NCI-H748 (cell line): ENCODE measurements around the gene SSR3.

Source experiments
- DNase-seq: peaks from one replicate; lab custom pipeline; 2025; ENCODE audit not compliant: unreplicated experiment; lab: John Stamatoyannopoulos, UW

The SSR3 gene

DNA sequence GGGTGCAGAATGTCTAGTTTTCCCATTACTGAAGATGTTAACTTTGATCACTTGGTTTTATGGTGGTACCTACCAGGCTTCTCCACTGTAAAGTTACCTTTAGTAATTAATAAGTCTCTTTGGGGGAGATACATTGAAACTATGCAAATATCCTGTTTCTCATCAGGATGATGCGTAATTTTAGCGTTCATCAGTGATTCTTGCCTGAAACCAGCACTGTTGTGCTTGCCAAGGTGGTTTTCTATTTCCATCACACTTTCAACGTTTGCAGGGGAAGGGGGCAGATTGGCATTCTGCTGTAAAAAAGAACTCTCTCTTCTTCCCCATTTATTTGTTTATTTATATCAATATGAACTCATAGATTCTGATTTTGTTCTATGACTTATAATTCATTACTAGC lies 61.0 kb downstream of the SSR3 start:
- no peak for DNase-seq

DNA sequence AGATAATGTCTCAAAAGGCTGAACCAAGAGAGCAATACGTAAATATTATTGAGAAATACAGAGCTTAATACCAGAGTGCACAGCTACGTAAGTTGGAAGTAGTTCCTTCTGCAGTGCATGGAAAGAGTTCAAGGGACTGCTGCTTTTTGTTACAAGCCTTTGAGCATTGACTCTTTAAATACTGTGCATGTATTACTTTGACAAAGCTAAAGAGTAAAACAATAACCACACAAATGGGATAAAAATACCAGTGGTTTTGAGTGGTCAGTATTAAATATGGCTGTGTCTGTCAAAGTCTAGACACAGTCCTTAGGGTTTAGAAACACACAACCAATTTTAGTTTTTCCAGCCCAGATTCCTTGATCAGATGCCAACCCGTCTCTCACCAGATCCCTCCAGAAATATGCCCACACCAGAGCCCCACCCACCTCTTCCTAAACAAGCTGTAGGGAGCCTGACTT lies 62.1 kb downstream of the SSR3 start:
- no peak for DNase-seq

DNA sequence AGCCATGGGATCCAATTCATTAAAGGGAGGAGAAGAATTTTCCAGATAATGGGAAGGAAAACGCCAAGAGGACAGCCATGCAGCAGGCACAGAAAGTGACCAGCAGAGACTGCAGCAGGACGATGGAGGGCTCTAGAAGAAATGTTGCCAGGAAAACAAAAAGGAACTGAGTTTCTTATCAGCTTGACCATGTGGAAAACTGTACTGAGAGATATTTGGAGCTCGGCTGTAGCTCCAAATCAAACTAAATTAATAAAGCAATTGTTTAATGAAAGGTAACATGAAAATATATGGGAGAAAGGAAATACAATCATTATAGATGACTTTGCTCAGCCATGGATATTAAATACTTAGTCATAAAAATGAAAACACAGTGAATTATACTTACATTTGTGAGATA lies 63.7 kb downstream of the SSR3 start:
- no peak for DNase-seq
